DMS153 treated with DMSO at 0.1 percent for 48 hours (cell line): ENCODE results near the gene MGARP.

ENCODE experiments used
- DNase-seq: peaks from one replicate; lab custom pipeline; 2025; ENCODE audit not compliant: unreplicated experiment; lab: John Stamatoyannopoulos, UW

The MGARP gene

DNA sequence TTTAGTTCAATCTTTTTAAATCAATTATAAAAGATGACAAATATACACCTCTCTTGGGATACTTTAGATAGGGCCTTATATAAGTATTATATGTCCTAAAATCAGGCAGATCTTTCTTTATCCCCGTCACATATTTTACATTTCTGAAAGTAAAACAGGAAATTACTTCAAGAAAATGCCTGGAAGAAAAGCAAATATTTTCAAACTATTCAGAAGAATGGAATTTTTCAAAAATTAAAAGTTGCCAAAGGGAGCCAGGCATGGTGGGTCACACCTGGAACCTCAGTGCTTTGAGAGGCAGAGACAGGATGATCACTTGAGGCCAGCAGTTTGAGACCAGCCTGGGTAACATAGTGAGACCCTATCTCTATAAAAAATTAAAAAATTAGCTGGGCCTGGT lies 34.4 kb downstream of the MGARP start:
- DNase-seq = no peak

DNA sequence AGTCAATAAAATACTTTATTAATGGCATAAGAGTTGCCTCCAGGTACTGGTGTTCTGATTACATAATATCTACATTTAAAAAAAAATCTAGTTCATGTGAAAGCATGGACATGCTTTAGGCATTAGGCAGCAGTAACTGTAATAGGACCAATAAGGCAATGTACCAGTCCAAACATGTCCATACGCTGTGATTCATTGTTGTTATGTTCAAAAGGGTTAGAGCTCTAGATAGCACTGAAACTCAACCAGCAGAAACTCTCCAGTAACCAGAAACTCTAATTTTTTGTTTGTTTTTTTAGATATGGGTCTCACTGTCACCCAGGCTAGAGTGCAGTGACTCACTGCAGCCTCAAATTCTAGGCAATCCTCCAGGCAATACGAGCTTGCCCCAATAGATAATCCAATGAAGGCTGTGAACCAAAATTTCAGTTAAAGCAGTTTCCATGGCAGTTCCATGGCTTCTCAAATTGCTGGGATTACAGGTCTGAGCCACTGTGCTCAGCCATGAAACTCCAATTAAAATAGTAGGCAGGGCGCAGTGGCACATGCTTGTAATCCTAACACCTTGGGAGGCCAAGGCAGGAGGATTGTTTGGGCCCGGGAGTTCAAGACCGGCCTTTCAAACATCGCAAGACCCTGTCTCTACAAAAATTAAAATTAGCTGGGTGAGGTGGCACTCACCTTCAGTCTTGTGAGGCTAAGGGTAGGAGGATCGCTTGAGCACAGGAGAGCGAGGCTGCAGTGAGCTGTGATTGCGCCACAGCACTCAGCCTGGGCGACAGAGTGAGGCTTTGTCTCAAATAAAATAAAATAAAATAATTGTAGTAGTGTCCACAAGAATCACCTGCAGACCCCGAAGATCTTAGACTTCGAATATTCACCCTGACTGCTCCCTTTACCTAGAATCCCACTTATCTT lies 36.3 kb downstream of the MGARP start:
- DNase-seq = no peak

GRCh38 chr4:139242511-139243051 lies 37.4 kb downstream of the MGARP start:
- no peak for DNase-seq

GRCh38 chr4:139241784-139242151 lies 38.3 kb downstream of the MGARP start:
- DNase-seq = no peak

- no peak for DNase-seq
Measured at GRCh38 chr4:139241086-139241783, 38.8 kb downstream of the MGARP start.

GRCh38 chr4:139239127-139239772 lies 40.8 kb downstream of the MGARP start:
- no peak for DNase-seq

GRCh38 chr4:139234253-139234652 lies 45.8 kb downstream of the MGARP start:
- DNase-seq = no peak

GRCh38 chr4:139229534-139230039 lies 50.4 kb downstream of the MGARP start:
- DNase-seq = peak; percentile 27

GRCh38 chr4:139227729-139228404 lies 52.2 kb downstream of the MGARP start:
- no peak for DNase-seq

DNA sequence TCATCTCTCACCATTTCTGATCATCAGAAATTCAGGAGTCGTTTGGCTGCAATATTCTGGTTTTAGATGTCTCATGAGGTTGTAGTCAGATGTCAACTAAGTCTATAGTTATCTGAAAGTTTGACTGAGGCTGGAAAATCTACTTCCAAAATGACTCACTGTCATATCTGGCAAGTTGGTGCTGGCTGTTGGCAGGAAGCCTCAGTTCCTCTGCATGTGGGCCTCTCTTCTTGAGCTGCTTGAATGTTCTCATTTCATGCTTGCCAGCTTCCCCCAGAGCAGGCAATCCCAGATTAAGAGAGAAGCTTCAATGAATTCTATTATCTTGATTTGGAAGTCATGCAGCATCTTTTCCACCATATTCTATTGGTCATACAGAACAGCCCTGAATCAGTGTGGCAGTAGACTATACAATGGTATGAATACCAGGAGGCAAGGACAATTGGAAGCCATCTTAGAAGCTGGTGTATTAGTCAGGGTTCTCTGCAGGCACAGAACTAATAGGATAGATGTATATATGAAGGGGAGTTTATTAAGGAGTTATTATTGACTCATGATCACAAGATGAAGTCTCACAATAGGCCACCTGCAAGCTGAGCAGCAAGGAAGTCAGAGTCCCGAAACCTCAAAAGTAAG lies 56.2 kb downstream of the MGARP start:
- DNase-seq = no peak

DNA sequence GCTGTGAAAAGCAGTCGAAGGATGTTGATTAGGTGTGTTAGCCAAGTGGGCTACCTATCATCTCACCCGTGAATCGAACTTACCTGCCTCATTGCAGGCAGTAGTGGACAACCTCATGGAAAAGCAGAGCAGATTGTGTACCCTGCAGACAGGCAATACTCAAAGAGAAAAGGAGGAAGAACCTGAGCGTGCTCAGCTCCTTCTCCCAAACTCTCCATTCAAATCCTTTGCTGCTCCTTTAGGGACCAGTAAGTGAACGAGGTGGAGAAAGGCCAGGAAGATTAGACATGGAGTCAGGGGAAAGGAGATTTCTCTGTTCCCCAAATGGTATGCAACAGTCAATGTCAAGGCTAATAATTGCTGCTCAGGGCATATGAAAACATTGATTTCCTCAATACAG lies 57.8 kb downstream of the MGARP start:
- no peak for DNase-seq

DNA sequence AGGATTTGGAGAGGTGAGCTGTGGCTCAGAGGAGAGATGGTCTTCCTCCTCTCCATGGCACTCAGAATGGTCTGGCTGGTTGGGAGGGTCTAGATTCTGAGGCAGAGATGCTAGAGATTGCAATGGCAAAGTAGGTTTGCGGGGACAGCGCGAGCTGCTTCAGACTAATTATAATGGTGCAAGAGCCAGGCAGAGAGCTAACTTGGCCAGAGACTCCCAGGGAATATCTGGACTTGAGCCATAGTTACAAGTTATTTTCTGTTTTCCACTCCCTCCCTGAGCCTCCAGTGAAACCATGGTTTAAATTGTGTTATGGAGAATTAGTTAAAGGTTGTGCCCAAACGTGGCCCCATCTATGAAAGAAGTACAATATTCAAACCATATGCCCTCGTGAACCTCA lies 58.3 kb downstream of the MGARP start:
- DNase-seq = no peak

DNA sequence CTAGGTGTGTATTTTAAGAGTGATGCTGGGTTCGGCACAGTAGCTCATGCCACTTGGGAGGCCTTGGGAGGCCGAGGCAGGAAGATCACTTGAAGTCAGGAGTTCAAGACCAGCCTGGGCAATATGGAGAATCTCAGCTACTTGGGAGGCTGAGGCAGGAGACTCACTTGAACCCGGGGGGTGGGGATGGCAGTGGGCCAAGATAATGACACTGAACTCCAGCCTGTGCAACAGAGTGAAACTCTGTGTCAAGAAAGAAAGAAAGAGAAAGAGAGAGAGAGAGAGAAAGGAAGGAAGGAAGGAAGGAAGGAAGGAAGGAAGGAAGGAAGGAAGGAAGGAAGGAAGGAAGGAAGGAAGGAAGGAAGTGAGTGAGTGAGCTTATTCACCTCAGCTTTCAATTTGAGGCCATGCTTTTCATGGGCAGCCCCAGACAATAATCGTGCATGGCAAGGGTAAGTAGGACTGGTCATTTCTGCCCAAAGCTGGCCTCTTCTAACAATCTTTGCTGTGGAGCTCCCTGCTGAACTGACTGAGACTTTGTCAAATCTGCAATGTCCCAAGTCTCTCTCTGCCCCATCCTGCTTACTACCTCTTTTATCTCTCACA lies 60.5 kb downstream of the MGARP start:
- no peak for DNase-seq
